ENCODE results near the gene PTCHD4. TPM values are rescaled to one million over a fixed set of nuclear protein-coding genes. Genes with fewer than 3 reads are reported as not detected.
"Not testable (repeated sequence)": the region's sequence is repeated elsewhere in the genome, so short reads cannot be mapped to it uniquely, and the experiment has no call there.

PTCHD4 gene
- polyA plus RNA-seq, 1 donor from 2014 or later: 3.4 TPM

- TF ChIP-seq, protein P1, sequence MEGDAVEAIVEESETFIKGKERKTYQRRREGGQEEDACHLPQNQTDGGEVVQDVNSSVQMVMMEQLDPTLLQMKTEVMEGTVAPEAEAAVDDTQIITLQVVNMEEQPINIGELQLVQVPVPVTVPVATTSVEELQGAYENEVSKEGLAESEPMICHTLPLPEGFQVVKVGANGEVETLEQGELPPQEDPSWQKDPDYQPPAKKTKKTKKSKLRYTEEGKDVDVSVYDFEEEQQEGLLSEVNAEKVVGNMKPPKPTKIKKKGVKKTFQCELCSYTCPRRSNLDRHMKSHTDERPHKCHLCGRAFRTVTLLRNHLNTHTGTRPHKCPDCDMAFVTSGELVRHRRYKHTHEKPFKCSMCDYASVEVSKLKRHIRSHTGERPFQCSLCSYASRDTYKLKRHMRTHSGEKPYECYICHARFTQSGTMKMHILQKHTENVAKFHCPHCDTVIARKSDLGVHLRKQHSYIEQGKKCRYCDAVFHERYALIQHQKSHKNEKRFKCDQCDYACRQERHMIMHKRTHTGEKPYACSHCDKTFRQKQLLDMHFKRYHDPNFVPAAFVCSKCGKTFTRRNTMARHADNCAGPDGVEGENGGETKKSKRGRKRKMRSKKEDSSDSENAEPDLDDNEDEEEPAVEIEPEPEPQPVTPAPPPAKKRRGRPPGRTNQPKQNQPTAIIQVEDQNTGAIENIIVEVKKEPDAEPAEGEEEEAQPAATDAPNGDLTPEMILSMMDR (IDR thresholded peaks at IDR 0.05; ENCODE audit: poor library complexity, severe bottlenecking): no peak
Observed at GRCh38 chr6:48123601-48124000, 12.6 kb upstream of the PTCHD4 start (continued).

- not testable (repeated sequence) for H3K9me2 ChIP-seq (ENCODE audit: insufficient read depth, low read length); H3K27me3 ChIP-seq (ENCODE audit: insufficient read depth, low read depth, low read length); H2AFZ ChIP-seq (ENCODE audit: low read depth, low read length); H3K36me3 ChIP-seq (ENCODE audit: insufficient read depth, low read length); H3K4me3 ChIP-seq (ENCODE audit: low read length); H3K9ac ChIP-seq (ENCODE audit: low read length); H3K79me2 ChIP-seq (replicated peaks; ENCODE audit: insufficient read depth, low read length); H3K4me2 ChIP-seq (ENCODE audit: low read length); H3F3A ChIP-seq (ENCODE audit: insufficient read depth, low read length, poor library complexity, severe bottlenecking); H3K9me3 ChIP-seq (ENCODE audit: low read length); H4K20me1 ChIP-seq (ENCODE audit: insufficient read depth); H3K27ac ChIP-seq (ENCODE audit: low read length)
Observed at GRCh38 chr6:48121983-48122749, 11.2 kb upstream of the PTCHD4 start.

- no peak overlapping the region for H3K4me2 ChIP-seq (ENCODE audit: low read length)
- no peaks in the 10 kb centered on the region for H3K9me3 ChIP-seq (ENCODE audit: low read length)
- H3K9me2 ChIP-seq (ENCODE audit: insufficient read depth, low read length): no peaks in the 10 kb centered on the region
- TF ChIP-seq MXI1 (conservative IDR thresholded peaks at IDR 0.05; ENCODE audit: poor library complexity, severe bottlenecking) (no peak), TAF1 (IDR thresholded peaks at IDR 0.05; ENCODE audit: low read depth) (no peak), SMC3 (conservative IDR thresholded peaks at IDR 0.05; ENCODE audit: poor library complexity) (no peak), RAD21 (conservative IDR thresholded peaks at IDR 0.05) (no peak), EP300 (conservative IDR thresholded peaks at IDR 0.05; ENCODE audit: poor library complexity, severe bottlenecking) (no peak), EZH2 (IDR thresholded peaks at IDR 0.05; ENCODE audit: borderline replicate concordance, insufficient read depth, low read length, poor library complexity, severe bottlenecking) (no peak), REST (IDR thresholded peaks at IDR 0.05; ENCODE audit: borderline replicate concordance) (no peak), POLR2AphosphoS5 (IDR thresholded peaks at IDR 0.05) (no peak)
- TF ChIP-seq, protein P1 (IDR thresholded peaks at IDR 0.05; ENCODE audit: poor library complexity, severe bottlenecking): no peak
- H3K27me3 ChIP-seq (ENCODE audit: insufficient read depth, low read depth, low read length): no peaks in the 10 kb centered on the region
- H4K20me1 ChIP-seq (ENCODE audit: insufficient read depth): no peaks in the 10 kb centered on the region
- H2AFZ ChIP-seq (ENCODE audit: low read depth, low read length): no peak overlapping the region
- H3K27ac ChIP-seq (ENCODE audit: low read length): no peak overlapping the region
- peaks cover 4% of the 10 kb centered on the region for H3F3A ChIP-seq (ENCODE audit: insufficient read depth, low read length, poor library complexity, severe bottlenecking)
- no peaks in the 10 kb centered on the region for H3K79me2 ChIP-seq (replicated peaks; ENCODE audit: insufficient read depth, low read length)
- no peaks in the 10 kb centered on the region for H3K36me3 ChIP-seq (ENCODE audit: insufficient read depth, low read length)
- no peak overlapping the region for H3K9ac ChIP-seq (ENCODE audit: low read length)
- H3K4me3 ChIP-seq (ENCODE audit: low read length): no peak overlapping the region
Observed at GRCh38 chr6:48116699-48117645, 6.0 kb upstream of the PTCHD4 start.
